Coronary artery (tissue), 2 donors: ENCODE results near the gene NFIB.

Experiments
- DNase-seq: peaks from one replicate; pipeline ENCODE4 v3.0.0-alpha.2; 2017; ENCODE audit warnings: low spot score
- H3K27ac ChIP-seq, 2 donors: fragments of 200-600 bp; sonication (generic); one replicate each; pipeline ENCODE4 v1.5.1; 2016 to 2019
- H3K4me3 ChIP-seq: fragments of 200-600 bp; sonication (generic); 2 replicates; pipeline ENCODE4 v1.5.1; 2016; ENCODE audit warnings: mild to moderate bottlenecking, moderate library complexity
- CTCF ChIP-seq: fragments of 200-600 bp; sonication (generic); IDR thresholded peaks from one replicate; pipeline ENCODE4 v1.5.1; 2019; ENCODE audit warnings: antibody characterized with exemption

The NFIB gene

DNA sequence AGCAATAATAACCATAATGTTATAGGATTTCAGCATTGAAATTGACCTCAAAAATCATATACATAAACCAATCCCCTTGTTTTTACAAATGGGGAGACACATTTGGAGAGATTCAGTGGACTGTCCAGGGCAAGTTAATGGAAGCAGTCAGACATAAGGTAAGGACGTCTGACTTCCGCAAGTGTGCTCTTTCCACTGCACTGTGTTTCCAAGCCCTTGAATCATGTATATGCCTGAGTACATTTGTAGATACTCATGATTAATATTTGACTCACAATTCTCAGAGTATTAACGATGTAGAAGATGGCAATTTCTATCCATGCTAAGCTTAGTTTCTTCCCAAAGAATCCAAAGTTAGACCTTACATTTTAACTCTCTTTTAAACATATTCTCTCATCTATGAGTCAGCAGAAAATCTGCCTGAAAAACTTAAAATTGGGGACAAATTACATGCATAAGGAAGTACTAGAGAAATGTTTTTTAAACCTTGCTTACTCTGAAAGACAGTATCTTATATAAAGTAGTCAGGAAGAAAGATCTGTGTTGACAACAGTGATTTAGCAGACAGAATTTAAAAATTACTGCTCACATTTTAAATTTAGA lies 165.3 kb downstream of the NFIB start:
- no peak for DNase-seq
- no peak for TF ChIP-seq CTCF
- H3K4me3 ChIP-seq, result no peak overlapping the region
- no peak overlapping the region for H3K27ac ChIP-seq

DNA sequence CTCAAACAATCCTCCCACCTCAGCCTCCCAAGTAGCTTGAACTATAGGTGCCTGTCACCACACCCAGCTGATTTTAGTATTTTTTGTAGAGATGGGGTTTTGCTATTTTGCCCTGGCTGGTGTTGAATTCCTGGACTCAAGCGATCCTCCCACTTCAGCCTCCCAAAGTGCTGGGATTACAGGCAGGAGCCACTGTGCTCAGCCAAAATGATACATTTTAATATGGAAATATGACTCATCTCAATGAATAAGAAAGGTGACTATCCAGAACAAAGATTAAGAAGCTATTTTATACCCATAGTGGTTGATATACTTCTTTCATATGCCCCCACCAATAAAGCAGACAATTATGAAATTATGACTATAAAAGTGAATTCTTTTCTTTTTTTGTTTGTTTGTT lies 166.2 kb downstream of the NFIB start:
- H3K27ac ChIP-seq, result no peak overlapping the region
- no peak for DNase-seq
- H3K4me3 ChIP-seq, result no peak overlapping the region
- TF ChIP-seq CTCF, result no peak

DNA sequence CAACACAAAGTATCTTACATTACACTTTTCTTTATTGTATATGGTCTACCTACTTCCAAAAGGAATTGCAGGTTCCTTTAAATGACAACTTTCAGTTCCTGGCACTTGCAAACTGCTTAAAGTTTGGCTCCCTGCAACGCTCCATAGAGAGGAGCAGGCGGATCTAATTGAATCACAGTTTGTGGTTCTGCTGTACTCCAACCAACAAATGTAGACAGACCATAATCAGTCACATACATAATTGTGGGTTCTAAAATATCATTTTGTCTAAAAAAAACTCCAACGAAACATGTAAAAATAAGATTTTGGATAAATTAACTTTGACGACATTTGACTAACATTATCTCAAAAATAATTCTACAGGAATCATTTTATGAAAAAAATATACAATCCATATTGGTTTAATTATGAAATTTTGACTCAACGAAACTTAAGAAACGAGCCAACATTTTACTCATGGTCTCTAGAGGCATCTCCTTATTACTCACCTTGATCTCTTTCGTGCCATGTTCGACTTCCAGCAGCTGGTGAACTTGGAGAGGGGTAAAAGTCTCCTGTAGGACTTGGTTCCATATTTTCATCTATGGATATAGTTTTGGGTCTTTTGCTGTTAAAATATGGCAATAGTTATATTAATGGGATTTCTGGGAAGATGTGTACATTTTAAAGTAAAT lies 167.6 kb downstream of the NFIB start:
- Histone ChIP-seq H3K27ac (no peak overlapping the region), H3K4me3 (no peak overlapping the region)
- no peak for DNase-seq
- no peak for TF ChIP-seq CTCF

DNA sequence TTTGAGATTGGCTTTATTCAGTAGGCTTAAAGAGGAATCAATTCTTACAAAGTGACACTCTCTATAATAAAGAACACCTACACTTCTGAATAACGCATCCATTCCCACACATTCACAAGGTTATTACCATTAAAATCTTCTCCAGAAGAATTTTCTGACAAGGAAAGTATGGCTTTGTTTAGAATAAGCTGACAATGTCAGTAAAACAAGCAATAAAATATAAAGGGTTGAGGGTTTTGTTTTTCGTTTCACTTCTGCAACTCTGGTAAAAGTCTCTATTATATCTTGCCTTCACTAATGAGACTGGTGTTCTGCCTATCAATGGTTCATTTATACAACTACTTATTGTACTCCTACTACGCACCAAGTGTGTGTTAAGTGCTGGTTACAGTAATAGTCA lies 169.7 kb downstream of the NFIB start:
- Histone ChIP-seq H3K27ac (no peak overlapping the region), H3K4me3 (no peak overlapping the region)
- TF ChIP-seq CTCF, result no peak
- DNase-seq, result no peak

DNA sequence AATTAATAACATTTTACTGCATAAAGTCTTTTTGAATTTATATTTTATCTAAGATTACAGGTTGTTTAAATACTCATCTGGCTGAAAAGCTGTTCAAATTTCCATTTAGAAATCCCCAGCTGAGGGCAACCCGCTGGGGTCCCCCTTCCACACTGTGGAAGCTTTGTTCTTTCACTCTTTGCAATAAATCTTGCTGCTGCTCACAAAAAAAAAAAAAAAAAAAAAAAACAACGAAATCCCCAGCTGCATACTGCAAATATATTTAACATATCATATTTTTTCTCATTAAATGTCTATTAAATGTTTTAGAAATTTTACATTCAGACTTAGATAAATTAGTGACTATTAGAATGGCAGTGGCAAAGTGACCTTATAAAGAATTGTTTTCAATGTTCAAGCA lies 172.2 kb downstream of the NFIB start:
- no peak for DNase-seq
- Histone ChIP-seq H3K4me3 (no peak overlapping the region), H3K27ac (no peak overlapping the region)
- no peak for TF ChIP-seq CTCF

- no peak overlapping the region for H3K27ac ChIP-seq
- DNase-seq, result no peak
- H3K4me3 ChIP-seq, result no peak overlapping the region
- TF ChIP-seq CTCF, result no peak
These were observed 173.7 kb downstream of the NFIB start for GRCh38 chr9:14140096-14140697.

GRCh38 chr9:14139287-14139686 lies 174.7 kb downstream of the NFIB start:
- DNase-seq, result no peak

More at GRCh38 chr9:14139287-14139686, 174.7 kb downstream of the NFIB start:
- Histone ChIP-seq H3K4me3 (no peak overlapping the region), H3K27ac (no peak overlapping the region)
- no peak for TF ChIP-seq CTCF
